ENCODE results near the gene DDX1. TPM values are rescaled to one million over a fixed set of nuclear protein-coding genes. Genes with fewer than 3 reads are reported as not detected.
A peak's percentile ranks its signal among the peaks of the same experiment; 100 is the strongest.

Gene DDX1
- polyA plus RNA-seq, 3 donors = 164 to 206 (median 169) TPM

DNA sequence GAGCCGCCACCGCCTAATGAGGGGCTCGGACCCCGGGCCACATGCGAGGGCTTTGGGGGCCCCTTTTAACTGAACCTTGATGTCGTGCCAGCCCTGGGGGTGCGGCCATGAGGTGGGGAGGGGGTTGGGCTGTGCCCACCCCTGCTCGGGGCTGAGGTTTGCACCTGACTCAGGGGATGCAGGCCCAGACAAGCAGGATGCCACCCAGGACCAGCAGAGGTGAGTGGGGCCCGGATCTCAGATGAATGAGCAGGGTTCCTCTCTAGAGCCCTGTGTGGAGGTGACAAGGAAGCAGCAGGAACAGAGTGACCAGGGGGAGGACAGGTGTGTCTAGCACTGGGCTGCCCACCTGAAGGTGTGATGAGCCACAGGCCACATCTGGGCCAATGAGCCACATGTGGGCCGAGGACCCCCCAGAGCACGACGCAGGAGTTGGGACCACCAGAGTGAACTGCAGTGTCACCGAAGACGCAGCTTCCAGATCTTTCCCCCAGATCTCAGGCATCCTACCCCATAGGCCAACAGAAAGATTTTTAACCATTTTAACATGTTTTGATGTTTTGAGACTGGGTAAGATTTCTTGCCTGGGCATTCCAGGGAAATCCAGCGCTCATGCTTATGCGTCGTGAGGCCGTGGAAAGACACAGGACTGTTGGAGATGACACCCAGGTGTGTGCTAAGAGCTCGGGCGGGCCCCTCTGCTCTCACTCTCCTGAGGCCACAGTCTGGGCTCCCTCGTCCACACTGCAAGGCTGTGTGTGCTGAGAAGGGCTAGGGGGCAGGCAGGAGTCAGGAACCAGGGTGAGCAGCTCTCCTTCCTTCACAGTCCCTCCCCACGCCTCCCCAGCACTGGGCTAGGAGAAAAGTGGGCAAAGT lies 73.6 kb downstream of the DDX1 start:
- DNase-seq (ENCODE audit: extremely low read depth in 1 of 11, low read depth in 9 of 11, low spot score in 4 of 11) = no peak

DNA sequence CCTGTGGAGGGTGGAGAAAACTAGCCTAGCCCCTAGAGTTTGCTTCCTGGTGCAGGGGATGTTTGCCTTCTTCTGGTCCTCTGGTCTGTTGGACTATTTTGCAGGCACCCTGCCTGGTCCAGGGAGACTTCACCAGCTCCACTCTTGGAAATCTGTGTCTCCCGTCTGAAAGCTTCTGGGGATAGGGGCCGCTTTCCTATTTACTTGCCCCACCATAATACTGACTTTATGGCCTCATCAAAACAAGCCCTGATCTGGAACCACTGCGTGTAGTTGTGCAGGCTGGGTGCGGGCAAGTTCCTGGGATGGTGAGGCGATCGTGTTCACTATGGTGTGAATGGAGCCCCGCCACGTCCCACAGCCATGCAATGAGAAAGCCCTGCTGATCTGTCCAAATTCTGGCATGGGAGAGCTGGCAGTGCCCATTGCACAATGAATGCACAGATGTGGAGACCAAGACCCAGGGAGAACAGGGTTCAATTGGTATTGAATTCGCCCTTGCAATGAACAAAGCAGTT lies 74.3 kb downstream of the DDX1 start:
- no peak for DNase-seq (ENCODE audit: extremely low read depth in 1 of 11, low read depth in 9 of 11, low spot score in 4 of 11)

- DNase-seq (ENCODE audit: extremely low read depth in 1 of 11, low read depth in 9 of 11, low spot score in 4 of 11) = no peak
Observed at GRCh38 chr2:15666861-15667808, 75.5 kb downstream of the DDX1 start.

DNA sequence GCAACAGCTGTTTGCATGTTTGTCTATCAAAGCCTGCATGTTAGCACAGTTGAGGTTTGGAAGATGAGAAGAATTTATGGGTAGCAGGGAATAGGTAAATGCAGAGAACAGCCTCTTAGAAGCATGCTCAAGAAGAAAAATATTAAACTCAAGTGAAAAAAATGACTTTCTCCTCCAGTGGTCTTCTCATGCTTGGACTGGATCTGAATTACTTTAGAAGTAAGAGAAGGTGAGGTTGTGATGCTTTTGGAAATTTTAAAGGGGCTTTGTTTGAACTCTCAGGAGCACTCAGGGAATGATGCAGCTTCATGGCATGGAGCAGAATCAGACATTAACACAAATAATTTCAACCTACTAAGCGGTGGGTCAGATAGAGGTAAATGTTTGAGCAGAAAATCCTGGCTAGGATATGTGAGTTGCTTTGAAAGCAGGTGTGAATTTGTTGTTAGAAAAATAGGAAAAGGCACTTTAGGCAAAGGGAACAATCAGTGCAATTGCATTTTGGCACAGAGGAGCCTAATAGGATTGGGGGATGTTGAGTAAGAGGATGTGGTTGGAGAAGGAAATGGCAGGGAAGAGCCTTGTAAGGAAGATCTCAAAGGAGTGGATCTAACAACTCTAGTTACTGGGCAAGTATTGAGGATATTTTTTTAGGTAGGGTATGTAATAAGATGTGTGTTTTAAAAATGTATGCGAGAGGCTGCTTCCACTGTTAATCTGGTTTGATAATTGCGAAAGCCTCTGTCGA lies 76.3 kb downstream of the DDX1 start:
- DNase-seq (ENCODE audit: extremely low read depth in 1 of 11, low read depth in 9 of 11, low spot score in 4 of 11) = no peak

- DNase-seq (ENCODE audit: extremely low read depth in 1 of 11, low read depth in 9 of 11, low spot score in 4 of 11) = peak in 1 of 11 donors; percentile 53
Observed at GRCh38 chr2:15668611-15669305, 77.1 kb downstream of the DDX1 start.

GRCh38 chr2:15669375-15669910 lies 77.8 kb downstream of the DDX1 start:
- DNase-seq (ENCODE audit: extremely low read depth in 1 of 11, low read depth in 9 of 11, low spot score in 4 of 11) = no peak

DNA sequence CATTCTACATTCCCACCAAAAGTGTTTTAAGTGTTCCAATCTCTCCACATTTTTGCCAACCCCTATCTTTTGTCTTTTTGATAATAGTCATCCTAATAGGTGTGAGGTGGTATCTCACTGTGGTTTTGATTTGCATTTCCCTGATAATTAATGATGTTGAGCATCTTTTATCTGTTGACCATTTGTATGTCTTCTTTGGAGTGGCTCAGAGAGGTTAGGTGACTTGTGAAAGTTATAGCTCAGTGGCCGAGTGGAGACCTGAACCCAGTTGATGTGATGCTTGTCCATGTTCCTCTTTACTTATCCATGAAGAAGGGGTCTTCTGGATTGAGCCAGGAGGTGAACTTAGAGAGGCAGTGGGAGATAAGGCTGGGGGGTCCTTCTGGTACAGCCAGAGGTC lies 78.8 kb downstream of the DDX1 start:
- DNase-seq (ENCODE audit: extremely low read depth in 1 of 11, low read depth in 9 of 11, low spot score in 4 of 11) = no peak

GRCh38 chr2:15670981-15671380 lies 79.3 kb downstream of the DDX1 start:
- no peak for DNase-seq (ENCODE audit: extremely low read depth in 1 of 11, low read depth in 9 of 11, low spot score in 4 of 11)

DNA sequence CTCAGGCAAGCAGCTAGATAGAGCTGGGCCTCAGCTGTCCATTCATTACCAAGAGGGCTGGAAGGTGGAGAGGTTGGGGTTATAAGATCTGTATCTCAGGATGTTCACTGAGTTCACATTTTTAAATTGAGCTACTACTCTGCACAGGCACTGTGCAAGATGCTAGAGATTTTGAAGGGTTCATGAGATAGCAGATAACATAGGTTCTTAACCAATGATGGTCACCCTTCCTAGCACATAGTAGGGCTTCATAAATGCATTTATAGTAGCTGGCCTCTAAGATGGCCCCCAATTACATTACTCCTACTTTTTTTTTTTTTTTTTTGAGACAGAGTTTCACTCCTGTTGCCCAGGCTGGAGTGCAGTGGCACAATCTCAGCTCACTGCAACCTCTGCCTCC lies 79.7 kb downstream of the DDX1 start:
- DNase-seq (ENCODE audit: extremely low read depth in 1 of 11, low read depth in 9 of 11, low spot score in 4 of 11) = no peak

- DNase-seq (ENCODE audit: extremely low read depth in 1 of 11, low read depth in 9 of 11, low spot score in 4 of 11) = no peak
Observed at GRCh38 chr2:15671842-15672815, 80.5 kb downstream of the DDX1 start.

DNA sequence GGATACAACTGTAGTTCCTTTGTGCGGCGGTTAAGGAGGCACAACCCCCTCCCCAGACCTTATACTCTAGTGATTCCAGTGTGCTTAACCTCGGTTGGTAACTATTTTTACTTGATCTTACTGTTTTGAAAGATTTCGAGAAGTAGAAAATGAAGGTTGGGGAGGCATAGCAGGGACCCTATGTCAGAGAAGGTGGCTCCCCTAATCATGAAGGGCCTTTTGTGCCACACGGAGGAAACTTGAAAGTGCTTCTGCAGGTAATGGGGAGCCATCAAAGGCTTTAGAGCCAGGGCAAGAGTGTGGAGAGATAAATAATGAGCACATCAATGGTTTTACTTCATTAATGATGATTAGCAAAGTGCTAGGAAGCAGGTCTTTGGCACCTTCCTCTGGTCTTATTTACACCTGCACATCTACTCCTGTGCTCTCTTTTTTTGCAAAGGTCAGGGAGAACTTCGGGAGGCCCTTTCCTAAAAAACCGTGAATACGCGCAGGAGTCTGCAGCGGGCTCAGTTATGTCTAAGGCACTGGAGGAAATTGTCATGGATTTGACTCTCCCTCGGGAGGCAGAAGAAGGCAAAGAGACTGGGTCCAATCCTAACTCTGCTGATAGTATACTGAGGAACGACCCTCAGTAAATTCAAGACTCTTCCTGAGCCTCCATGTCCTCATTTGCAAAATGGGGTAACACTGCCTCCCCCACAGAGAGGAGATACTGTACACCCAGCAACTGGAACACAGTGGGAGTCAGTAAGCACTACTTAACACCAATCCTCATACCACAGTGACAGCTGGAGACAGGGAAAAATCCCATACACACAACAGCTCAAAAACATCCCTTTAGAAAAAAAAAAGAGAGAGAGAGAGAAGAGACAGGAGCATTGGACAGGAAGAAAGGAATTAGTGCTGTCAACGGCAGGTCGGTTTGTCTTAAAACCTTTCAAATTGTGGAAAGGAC lies 81.6 kb downstream of the DDX1 start:
- DNase-seq (ENCODE audit: extremely low read depth in 1 of 11, low read depth in 9 of 11, low spot score in 4 of 11) = no peak

DNA sequence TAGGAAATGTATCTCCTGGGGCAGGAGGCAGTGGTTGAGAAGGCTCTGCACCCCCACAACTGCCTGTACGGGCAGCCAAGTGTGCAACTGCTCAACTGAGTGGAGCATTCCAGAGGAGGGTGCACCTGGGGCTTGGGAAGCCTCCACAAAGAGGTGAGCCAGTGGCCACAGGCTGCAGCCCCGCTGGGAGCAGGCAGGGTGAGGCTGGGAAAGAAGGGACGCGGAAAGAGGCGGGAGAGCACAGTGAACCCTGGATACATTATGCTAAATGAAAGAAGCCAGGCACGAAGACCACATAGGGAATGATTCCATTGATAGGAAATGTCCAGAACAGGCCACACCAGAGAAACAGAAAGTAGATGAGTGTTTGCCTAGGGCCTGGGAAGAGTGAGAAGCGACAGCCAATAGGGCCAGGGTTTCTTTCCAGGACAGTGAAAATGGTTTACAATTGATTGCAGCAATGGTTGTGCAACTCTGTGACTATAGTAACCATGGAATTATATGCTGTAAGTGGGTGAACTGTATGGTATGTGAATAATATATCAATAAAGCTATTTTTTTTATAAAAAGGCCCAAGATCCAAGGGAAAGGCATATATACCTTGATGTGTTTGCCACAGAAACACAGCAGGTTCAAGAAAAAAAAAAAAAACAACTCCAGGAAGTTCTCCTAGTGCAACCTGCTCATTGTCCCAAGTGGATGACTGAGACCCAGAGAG lies 82.4 kb downstream of the DDX1 start:
- DNase-seq (ENCODE audit: extremely low read depth in 1 of 11, low read depth in 9 of 11, low spot score in 4 of 11) = peak in 4 of 11 donors; percentile 51 to 76 (median 72)

- DNase-seq (ENCODE audit: extremely low read depth in 1 of 11, low read depth in 9 of 11, low spot score in 4 of 11) = no peak
Observed at GRCh38 chr2:15674637-15675455, 83.2 kb downstream of the DDX1 start.

GRCh38 chr2:15675456-15676195 lies 84.0 kb downstream of the DDX1 start:
- DNase-seq (ENCODE audit: extremely low read depth in 1 of 11, low read depth in 9 of 11, low spot score in 4 of 11) = no peak

Data from renal cortex interstitium (tissue), 11 donors.